Smooth muscle cell (in vitro differentiated cells): ENCODE measurements around the gene PGP. TPM values are rescaled to one million over a fixed set of nuclear protein-coding genes. Genes with fewer than 3 reads are reported as not detected.
"Not testable (repeated sequence)": the region's sequence is repeated elsewhere in the genome, so short reads cannot be mapped to it uniquely, and the experiment has no call there.

ENCODE experiments used
- DNase-seq: peaks from one replicate; lab custom pipeline; 2025; ENCODE audit not compliant: unreplicated experiment; lab: John Stamatoyannopoulos, UW
- H2AFZ ChIP-seq: fragments of 200-600 bp; sonication (generic); 2 replicates; pipeline ENCODE4 v1.6.0; 2016; ENCODE audit warnings: antibody characterized with exemption, low read depth, mild to moderate bottlenecking
- H3F3A ChIP-seq: fragments of 200-600 bp; sonication (generic); 2 replicates; pipeline ENCODE4 v1.6.0; 2017; ENCODE audit warnings: antibody characterized with exemption, low read depth
- H3K27ac ChIP-seq: fragments of 200-600 bp; sonication (generic); 2 replicates; pipeline ENCODE4 v1.5.1; 2016; ENCODE audit warnings: low read depth, mild to moderate bottlenecking
- H3K27me3 ChIP-seq: fragments of 200-600 bp; sonication (generic); 2 replicates; pipeline ENCODE4 v1.6.1; 2016; ENCODE audit warnings: low read depth, mild to moderate bottlenecking
- H3K36me3 ChIP-seq: fragments of 200-600 bp; sonication (generic); 2 replicates; pipeline ENCODE4 v1.5.1; 2016; ENCODE audit warnings: low read depth
- H3K4me1 ChIP-seq: fragments of 200-600 bp; sonication (generic); 2 replicates; pipeline ENCODE4 v1.5.1; 2016; ENCODE audit warnings: low read depth
- H3K4me2 ChIP-seq: fragments of 200-600 bp; sonication (generic); 2 replicates; pipeline ENCODE4 v1.6.0; 2016; ENCODE audit warnings: mild to moderate bottlenecking
- H3K4me3 ChIP-seq: fragments of 200-600 bp; sonication (generic); 2 replicates; pipeline ENCODE4 v1.5.1; 2016; ENCODE audit warnings: mild to moderate bottlenecking
- H3K79me2 ChIP-seq: fragments of 200-600 bp; sonication (generic); 2 replicates; pipeline ENCODE4 v1.6.0; 2016; ENCODE audit warnings: low read depth, mild to moderate bottlenecking
- H3K9ac ChIP-seq: fragments of 200-600 bp; sonication (generic); 2 replicates; pipeline ENCODE4 v1.6.0; 2016; ENCODE audit warnings: low read depth
- H3K9me3 ChIP-seq: fragments of 200-600 bp; sonication (generic); replicated peaks from 2 replicates; pipeline ENCODE4 v1.5.1; 2016; ENCODE audit warnings: low read depth
- H4K20me1 ChIP-seq: fragments of 200-600 bp; sonication (generic); 2 replicates; pipeline ENCODE4 v1.6.0; 2016; ENCODE audit warnings: low read depth
- CTCF ChIP-seq: fragments of 200-600 bp; sonication (generic); IDR thresholded peaks from 2 replicates; pipeline ENCODE4 v1.5.1; 2017; ENCODE audit warnings: borderline replicate concordance, mild to moderate bottlenecking, antibody characterized with exemption; ENCODE audit not compliant: insufficient read depth, poor library complexity, severe bottlenecking
- WGBS: methylation state at CpG from one replicate; pipeline ENCODE4 v1.1.7; 2016; ENCODE audit warnings: low lambda C conversion rate; 5-methylcytosine and 5-hydroxymethylcytosine counted together
- polyA plus RNA-seq: library from polyadenylated mRNA; unstranded; fragments of >200 nt; fragmentation: Nextera tagmentation; extraction: Ambion mirVana; gene quantifications from 2 replicates; pipeline ENCODE4 v1.2.1, GENCODE V29; 2016
- total RNA-seq: library from RNA; depleted of rRNA; stranded (reverse); fragments of >200 nt; gene quantifications from 2 replicates; pipeline ENCODE4 v1.2.3, GENCODE V29; 2014

Gene PGP
- 17.2 and 21.6 TPM in 2 replicates for total RNA-seq
- polyA plus RNA-seq: 30.1 and 32.9 TPM in 2 replicates

- Histone ChIP-seq H2AFZ (peak within 1 kb of the TSS; percentile 90), H3K79me2 (peaks cover 19% of the 10 kb centered on the region), H3F3A (no peaks in the 10 kb centered on the region), H4K20me1 (peaks cover 15% of the 10 kb centered on the region), H3K36me3 (no peaks in the 10 kb centered on the region), H3K27ac (peak within 1 kb of the TSS; percentile 96), H3K27me3 (no peaks in the 10 kb centered on the region), H3K9me3 (no peaks in the 10 kb centered on the region), H3K4me1 (peaks cover 13% of the 10 kb centered on the region), H3K4me2 (peak within 1 kb of the TSS; percentile 99), H3K9ac (peak within 1 kb of the TSS; percentile 89), H3K4me3 (peak within 1 kb of the TSS; percentile 90)
- WGBS: under 1% methylated on average over 17 of the region's 48 CpGs
- DNase-seq: no peak
- no peak for TF ChIP-seq CTCF
Measured at GRCh38 chr16:2214719-2214968, at the start of gene PGP. PGP (minus strand) TSS chr16:2214840; CDS start chr16:2214777, 63 bp downstream.

GRCh38 chr16:2263026-2263425 lies 48.4 kb upstream of the PGP start:
- not testable (repeated sequence) for H3K4me1 ChIP-seq, H3K27me3 ChIP-seq, H3K9ac ChIP-seq, H3K4me3 ChIP-seq, H3K9me3 ChIP-seq, H3K4me2 ChIP-seq, H3K27ac ChIP-seq, H2AFZ ChIP-seq, DNase-seq, H3F3A ChIP-seq
- H3K79me2 ChIP-seq: peaks cover 89% of the 10 kb centered on the region
- H4K20me1 ChIP-seq: peaks cover 90% of the 10 kb centered on the region
- H3K36me3 ChIP-seq: peaks cover 28% of the 10 kb centered on the region
- 97% methylated on average over 14 of the region's 14 CpGs for WGBS

- Histone ChIP-seq H3K9ac (no peak overlapping the region), H3K27me3 (no peaks in the 10 kb centered on the region), H3F3A (peaks cover 11% of the 10 kb centered on the region), H3K79me2 (peaks cover 63% of the 10 kb centered on the region), H3K9me3 (no peaks in the 10 kb centered on the region), H4K20me1 (peaks cover 87% of the 10 kb centered on the region), H3K4me3 (no peak overlapping the region), H3K36me3 (peaks cover 33% of the 10 kb centered on the region), H3K27ac (no peak overlapping the region), H2AFZ (no peak overlapping the region), H3K4me2 (no peak overlapping the region), H3K4me1 (no peaks in the 10 kb centered on the region)
- WGBS: 98% methylated on average over 8 of the region's 8 CpGs
- TF ChIP-seq CTCF: no peak
- no peak for DNase-seq
Measured at GRCh38 chr16:2260250-2260649, 45.6 kb upstream of the PGP start.

GRCh38 chr16:2258530-2258929 lies 43.9 kb upstream of the PGP start:
- WGBS: 98% methylated on average over 7 of the region's 7 CpGs
- H3K4me1 ChIP-seq, H3K9ac ChIP-seq, H3K27ac ChIP-seq, H3K4me2 ChIP-seq, H3K27me3 ChIP-seq, H2AFZ ChIP-seq, DNase-seq, H3K9me3 ChIP-seq, H3K4me3 ChIP-seq: not testable (repeated sequence)
- H3F3A ChIP-seq: peaks cover 15% of the 10 kb centered on the region
- H3K36me3 ChIP-seq: peaks cover 33% of the 10 kb centered on the region
- peaks cover 46% of the 10 kb centered on the region for H3K79me2 ChIP-seq
- H4K20me1 ChIP-seq: peaks cover 70% of the 10 kb centered on the region

GRCh38 chr16:2257726-2258125 lies 43.1 kb upstream of the PGP start:
- Histone ChIP-seq H3K36me3 (peaks cover 33% of the 10 kb centered on the region), H3K9ac (no peak overlapping the region), H3K9me3 (no peaks in the 10 kb centered on the region), H3K27ac (no peak overlapping the region), H4K20me1 (peaks cover 64% of the 10 kb centered on the region), H2AFZ (no peak overlapping the region), H3F3A (peaks cover 17% of the 10 kb centered on the region), H3K4me2 (no peak overlapping the region), H3K27me3 (no peaks in the 10 kb centered on the region), H3K4me1 (no peaks in the 10 kb centered on the region), H3K79me2 (peaks cover 38% of the 10 kb centered on the region), H3K4me3 (no peak overlapping the region)
- no peak for DNase-seq
- 97% methylated on average over 6 of the region's 6 CpGs for WGBS
- no peak for TF ChIP-seq CTCF
